Fibroblast of lung (primary cell): ENCODE results near the gene MYZAP.

ENCODE experiments used
- CTCF ChIP-seq, 2 donors: IDR thresholded peaks in 1 of 2; conservative IDR thresholded peaks in 1 of 2; 1 replicate in 1 of 2; 2 replicates in 1 of 2; pipeline ENCODE4 v1.5.1; 2011 to 2012; ENCODE audit warnings: low read length in 2 of 2, control low read depth in 1 of 2, inconsistent platforms in 1 of 2, low read depth in 1 of 2, mild to moderate bottlenecking in 1 of 2
- EZH2 ChIP-seq: IDR thresholded peaks from 2 replicates; pipeline ENCODE4 v1.5.1; 2012; ENCODE audit warnings: low read length, control low read depth, mild to moderate bottlenecking; ENCODE audit errors: missing control alignments

GRCh38 chr15:57606816-57607215 lies 15.1 kb downstream of the MYZAP start:
- TF ChIP-seq CTCF (conservative IDR thresholded peaks at IDR 0.05 in 1 of 2, IDR thresholded peaks at IDR 0.05 in 1 of 2; ENCODE audit: low read depth in 1 of 2, low read length in 2 of 2) (no peak), EZH2 (no peak)
